HG02588 (cell line): ENCODE results near the gene ARID5A.

Experiments used
- ATAC-seq: cut with Tn5 transposase; IDR thresholded peaks from one replicate; pipeline ENCODE4 v1.9.1; 2021; ENCODE audit warnings: mild to moderate bottlenecking, moderate library complexity; ENCODE audit not compliant: unreplicated experiment

Gene ARID5A

DNA sequence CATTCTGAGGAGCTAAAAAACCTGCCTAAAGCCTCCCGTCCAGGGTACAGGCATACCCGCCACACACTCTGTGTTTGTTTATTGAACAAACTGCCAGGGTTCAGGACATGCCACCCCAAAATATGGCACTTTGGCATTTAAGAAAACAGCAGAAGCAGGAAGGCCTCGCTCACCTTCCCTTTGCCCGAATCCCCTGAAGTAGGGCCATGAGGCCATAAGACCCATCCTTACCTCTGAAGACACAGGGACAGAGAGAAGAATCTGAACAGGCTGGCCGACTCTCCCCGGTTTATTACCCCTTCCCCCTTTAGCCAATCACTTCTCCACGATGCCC lies 29.7 kb upstream of the ARID5A start:
- ATAC-seq, result no peak

DNA sequence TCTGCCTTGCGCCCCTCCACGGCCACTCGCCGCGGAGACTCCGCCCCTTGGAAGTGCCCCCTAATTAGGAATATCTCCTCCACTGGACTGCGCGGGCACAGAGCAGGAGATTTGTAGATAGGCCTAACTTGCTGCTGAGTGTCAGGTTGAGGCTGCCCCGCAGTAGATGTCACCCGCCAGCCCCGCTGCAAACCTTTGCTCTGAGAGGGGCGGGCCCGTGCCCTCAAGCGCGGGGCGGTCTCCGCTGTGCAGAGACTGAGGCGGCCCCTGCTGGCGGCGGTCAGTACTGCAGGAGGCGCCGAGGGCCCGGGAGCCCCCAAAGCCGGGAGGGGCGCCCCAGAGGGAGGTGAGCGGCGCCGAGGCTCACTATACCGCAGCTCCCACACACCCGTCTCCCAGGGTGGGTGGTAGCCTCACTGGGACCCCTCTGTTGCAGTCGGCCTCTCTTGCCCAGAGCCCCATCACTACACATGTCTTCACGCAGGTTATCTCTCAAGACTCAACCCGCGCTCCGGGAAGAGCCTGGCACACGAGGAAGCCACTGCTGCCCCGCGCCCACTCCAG lies 28.5 kb upstream of the ARID5A start:
- peak; percentile 43 for ATAC-seq

DNA sequence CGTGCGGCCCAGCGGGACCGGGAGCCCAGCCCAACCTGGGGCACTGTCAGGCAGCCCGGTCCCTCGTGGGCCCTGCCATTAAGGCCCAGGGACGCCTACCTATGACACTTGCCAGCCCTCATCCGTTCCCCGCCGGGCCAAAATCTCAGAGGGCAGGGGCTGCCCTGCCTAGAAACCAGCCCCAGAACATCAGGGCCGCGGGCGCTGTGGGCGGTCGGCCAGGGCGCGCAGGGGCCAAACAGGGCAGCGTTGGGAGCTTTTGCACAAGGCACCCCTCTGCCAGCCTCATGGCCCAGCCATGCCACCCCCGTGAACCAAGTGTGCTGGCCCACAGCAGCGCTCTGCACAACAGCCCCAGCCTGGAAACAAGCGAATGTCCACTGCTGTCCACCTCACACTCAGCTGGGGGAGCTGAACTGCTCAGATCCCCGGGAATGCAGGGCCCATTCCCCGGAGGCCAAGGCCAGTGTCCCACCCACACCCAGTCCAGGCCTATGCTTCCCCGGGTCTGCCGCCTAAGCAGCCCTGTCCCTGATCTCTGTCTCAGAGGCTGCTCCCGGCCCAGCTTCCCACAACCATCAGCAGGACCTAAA lies 27.9 kb upstream of the ARID5A start:
- no peak for ATAC-seq

DNA sequence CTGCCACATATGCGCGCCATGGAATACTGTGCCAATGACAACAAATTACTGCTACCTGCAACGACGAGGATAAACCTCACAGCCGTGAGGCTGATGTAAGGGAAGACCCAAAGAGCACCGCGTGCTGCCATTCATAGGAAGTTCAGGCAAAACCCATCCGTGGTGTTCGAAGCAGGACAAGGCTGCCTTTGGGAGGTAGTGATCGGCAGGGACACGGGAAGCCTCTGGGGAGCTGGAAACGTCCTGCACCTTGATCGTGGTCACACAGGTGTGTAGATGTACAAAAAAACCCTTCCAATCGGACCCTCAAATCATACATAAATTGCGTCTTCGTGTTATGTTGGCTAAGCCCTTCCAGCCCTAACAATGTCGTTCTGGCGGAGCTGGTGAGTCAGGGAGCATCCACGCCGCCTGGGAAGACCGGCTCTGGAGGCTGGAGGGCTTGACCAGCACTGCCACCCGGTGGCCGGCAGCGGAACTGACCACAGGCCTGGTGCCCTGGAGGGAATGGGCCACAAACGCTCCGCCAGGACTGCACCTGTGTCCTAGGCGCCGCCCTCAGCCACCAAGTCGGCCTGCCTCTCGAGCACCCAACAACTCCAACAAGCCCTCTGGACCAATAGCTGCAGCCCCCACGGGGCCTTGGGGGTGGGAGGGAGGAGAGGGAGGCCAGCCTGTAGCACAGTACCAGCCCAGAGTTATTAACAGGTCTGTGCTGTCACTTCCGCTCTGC lies 27.3 kb upstream of the ARID5A start:
- ATAC-seq, result no peak

DNA sequence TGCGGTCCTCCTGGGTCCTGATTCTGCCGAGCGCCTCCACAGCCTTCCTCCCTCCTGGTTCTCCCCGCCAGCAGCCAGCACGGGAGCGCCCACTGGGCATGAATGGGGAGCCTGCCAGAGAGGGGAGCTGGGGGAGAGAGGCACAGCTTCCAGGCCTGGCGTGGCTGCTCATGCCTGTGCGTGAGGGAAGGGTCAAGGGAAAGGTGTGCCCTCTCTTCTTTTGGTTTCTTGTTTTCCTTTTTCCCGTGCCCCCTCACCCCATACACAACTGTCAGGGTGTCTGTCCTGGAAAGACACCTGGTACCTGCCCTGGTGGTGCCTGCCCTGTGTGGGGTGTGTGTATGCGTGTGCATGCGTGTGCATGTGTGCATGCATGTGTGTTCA lies 26.7 kb upstream of the ARID5A start:
- no peak for ATAC-seq

DNA sequence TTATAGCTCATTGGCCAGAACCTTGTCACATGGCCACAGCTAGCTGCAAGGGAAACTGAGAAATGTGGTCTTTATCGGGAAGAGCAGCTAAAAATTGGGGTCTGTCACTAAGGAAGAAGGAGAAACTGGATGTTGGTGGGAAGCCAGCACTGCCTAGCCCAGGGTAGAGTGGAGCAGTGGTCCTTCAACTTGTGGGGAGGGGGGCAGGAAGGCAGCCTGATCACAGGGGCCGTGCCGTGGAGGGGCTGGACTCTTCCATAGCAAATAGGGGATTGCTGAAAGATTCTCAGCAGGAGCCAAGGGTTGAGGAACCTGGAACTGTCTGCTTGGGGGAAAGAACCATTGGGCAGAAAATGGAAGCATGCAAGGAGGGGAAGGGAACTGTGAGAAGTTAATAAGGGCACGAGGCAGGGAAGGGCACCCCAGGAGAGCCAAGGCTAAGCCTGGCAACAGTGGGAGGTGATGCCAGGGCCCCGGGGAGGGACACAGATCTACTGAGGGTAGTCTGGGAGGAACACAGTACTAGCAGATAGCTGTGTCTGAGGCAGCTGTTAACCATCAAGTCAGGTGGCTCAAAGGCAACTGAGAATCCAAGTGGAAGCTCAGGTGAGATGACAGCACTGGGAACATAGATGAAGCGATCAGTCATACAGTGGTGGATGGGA lies 25.5 kb upstream of the ARID5A start:
- ATAC-seq, result no peak

DNA sequence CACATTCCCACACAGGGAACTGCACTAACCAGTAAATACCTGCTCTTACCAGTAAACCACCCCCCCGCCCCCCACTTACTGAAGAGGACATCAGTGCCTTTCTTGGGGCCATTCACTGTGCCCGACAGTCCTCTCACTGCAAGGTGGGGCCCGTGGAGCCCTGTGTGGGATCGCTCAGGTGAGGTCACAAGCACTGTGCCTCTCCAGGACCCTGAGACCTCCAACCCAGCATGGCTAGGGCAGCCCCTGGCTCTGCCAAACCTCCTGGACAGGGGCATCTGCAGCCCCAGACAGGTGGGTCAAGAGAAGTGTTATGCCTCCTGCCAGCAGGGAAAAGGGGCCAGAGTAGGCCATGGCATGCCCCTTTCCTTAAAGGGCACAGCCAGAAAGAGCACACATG lies 24.7 kb upstream of the ARID5A start:
- no peak for ATAC-seq

DNA sequence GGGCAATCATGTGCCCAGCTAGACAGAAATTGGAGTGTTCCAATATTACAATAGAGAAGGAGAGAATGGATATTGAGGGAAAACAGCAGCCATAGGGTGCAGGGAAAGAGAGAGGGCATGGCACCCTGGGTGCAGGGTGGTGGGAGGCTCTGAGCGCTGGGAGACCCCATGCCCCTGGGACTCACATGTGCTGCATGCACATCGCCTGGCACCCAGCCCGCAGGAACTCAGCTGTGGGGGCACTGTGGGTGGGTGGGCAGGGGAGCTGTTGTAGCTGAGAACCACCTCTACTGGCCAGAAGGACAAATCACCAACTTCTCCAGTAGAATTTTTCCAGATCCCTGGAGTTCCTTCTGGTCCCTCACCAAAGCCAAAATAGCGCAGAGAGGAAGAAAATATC lies 24.2 kb upstream of the ARID5A start:
- ATAC-seq, result no peak

DNA sequence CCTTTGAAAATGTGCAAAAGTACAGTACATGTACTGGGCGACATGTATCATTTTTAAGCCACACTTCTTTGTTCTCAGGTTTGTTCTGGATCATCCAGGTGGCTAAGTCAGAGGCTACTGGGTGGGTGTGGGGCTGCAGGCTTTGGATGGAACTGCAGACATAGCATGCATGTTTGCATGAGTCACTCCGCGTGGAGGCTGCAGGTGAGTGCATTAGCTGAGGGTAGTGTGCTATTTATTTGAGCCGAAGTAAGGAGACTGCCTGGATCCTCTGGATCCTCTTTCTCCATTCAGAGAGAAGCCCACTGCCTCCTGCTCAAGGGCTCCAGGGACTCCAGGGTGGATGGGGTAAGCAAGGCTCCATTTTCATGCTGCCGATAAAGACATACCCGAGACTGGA lies 22.0 kb upstream of the ARID5A start:
- ATAC-seq, result no peak

DNA sequence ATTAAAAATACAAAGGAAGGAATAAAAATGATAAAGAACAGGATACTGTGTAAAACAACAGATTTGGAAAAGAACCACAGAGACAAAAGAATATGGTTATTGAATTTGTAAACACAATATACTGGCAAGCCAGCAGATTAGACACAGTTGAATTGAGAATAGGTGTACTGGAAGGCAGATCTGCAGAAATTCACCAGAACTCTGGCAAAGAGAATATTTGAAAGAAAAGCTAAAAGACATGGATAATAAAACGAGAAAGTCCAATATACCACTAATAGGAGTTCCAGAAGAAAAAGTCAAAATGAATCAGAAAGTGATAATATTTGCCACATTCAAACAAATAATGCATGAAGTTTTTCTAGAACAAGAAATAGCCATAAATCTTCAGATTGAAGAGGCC lies 19.5 kb upstream of the ARID5A start:
- ATAC-seq, result no peak

DNA sequence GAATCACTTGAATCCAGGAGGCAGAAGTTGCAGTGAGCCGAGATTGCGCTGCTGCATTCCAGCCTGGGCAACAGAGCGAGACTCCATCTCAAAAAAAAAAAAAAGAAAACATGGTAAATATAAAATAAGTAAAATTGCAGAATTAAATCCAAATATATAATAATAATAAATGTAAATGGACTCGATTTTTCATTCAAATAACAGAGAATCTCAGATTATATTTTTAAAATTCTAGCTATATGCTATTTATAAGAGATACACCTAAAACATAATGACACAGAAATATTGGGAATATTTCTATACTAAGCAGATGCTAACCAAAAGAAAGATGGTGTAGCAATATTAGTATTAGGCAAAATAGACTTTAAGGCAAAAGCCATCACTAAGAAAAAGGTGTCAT lies 16.3 kb upstream of the ARID5A start:
- ATAC-seq, result no peak

DNA sequence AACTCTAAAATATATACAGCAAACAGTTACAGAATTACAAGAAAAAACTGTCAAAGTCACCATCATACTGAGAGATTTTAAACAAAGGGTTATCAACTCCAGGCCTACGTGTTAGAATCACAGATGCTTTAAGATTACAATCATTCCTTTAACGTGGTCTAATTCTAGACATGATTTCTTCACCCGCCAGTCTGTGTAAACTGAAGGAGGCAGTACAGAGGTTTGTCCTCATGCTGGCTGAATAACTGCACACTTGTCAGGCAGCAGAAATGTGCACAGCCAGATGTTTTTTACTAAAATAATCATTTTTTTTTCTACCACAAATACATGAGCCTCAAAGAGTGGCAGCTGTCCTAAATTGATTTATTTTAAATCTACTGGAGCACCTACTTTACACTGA lies 15.9 kb upstream of the ARID5A start:
- no peak for ATAC-seq

DNA sequence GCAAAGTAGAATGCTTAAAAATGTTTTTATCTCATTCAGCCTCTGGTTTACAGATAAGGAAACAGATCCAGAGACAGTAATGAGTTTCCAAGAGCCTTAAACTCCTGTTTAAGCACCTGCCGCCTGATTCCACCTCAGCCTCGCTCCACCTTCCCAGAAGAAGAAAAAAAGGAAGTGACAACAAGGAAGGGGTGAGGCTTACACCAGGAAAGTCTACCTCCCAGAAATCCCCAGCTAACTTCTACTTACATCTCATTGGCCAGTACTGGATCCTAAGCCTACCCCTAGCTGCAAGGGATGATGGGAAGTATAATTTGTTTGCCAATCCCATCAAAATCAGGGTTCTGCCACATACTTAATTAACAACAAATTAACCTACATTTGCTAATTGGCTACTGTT lies 15.3 kb upstream of the ARID5A start:
- no peak for ATAC-seq

DNA sequence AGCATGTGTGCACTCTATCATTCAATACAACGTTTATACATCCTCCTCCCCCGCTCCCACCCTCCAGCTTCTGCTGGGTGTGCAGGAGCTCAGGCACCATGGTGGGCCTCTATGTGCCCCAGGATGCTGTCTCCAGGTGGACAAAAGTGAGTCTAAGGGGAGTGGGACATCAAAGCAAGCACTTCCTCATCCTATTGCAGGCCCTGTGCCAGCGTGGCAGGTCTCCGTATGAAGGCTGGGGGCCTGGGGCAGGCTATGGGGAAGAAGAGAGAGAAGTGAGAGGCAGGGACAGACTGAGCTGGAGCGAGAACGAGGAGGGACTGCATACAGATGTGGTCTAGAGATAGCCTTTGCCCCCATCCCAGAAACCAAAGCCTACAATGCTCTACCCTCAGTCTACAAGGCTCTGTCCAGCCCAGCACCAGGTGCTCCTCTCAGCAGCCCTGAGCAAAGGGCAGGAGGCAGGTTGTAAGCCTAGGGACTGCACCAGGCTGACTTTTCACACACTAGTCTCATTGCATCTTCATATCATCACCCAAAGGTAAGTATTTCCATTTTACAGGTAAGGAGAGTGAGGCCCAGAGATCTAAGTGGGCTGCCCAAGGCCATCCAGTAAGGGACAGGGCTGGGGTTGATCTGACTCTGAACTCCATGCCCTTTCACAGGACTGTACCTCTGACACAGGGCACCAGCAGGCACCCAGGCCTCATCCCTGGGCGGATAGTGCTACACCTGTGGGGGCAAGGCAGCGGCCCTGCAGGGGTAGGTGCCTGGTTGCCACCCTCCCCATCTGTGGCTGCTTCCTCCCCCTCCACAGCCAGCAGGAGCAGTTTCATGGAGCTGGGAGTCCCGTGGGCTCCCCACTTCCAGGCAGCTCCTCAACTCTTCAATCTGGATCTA lies 14.0 kb upstream of the ARID5A start:
- no peak for ATAC-seq

DNA sequence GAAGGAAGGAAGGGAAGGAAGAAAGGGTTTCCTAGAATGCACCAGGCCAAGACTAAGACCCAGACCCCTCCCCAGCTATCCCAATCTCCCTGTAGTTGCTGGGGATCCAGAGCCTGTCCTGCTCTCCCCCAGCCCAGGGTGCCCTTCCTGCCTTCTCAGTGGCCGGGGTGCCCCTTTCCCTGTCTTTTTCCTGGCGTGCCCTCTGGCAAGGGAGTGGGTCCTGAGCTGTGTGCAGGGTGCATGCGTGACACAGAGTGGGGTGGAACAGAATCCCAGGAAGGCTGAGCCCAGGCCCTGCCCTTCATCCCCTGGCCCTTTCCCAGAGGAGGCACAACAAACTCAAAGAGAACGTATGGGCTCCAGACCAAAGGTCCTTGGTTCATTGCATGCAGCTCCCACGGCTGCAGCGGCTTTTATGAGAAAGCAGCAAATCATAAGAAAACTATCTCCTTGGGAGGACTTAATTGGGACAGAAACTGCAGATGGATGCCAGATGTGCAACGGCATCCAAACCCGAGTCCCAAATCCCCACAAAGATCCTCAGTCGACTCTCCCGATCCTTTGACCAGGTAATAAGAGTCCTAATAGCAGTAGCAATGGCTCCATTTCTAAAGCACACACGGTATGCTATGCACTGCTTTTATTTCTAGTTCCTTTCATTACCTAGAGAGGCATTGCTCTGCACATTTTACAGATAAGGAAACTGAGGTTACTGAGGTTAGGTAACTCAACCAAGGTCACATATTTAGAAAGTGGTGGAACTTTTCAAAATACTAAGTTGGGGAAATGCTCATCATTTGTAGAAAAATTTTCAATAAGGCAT lies 12.7 kb upstream of the ARID5A start:
- no peak for ATAC-seq

DNA sequence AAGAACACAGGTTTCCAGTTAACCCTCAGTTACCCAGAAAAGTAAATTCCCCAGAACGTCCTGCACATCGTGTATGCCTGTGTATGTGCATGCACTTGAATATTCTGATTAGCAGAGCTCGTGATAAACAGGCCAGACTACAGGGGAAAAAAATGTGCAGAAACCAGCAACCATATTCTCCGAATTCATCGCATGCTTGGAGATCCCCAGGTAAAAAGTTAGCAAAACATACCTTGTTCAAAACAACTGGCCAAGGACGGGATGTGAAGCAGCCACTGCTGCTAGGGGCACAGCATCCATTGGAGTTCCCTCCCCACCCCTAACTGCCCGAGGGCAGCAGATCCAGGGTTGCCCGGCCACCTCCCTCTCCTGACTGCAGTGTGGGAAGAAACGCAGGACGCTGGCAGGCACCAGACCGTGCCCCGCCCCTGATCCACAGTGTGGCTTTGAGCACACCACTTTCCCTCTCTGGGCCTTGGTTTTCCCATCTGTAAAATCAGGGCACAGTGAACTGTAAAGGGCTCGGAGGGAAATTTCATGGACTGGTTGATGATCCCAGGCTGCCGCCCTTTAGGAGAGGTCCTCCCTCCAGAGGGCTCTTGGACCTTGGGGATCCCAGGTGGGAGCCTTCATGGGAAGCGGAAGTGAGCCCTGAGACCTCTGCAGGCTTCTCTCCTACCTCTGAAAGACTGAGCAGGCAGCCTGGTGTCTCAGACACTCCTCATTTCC lies 11.9 kb upstream of the ARID5A start:
- ATAC-seq, result no peak

DNA sequence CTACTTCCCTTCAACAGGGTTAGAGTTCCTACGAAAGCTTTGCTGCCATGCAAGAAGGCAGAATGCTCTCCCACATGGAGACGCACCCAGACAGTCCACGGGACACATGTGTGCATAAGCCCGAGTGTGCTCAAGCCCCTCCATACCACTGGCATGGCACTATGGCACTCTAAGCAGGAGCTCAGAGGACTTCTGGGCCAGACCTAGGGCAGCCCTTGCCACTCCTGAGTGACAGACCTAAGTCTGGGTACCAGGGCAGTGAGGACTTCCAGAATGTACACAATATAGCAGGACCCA lies 11.4 kb upstream of the ARID5A start:
- ATAC-seq, result no peak

DNA sequence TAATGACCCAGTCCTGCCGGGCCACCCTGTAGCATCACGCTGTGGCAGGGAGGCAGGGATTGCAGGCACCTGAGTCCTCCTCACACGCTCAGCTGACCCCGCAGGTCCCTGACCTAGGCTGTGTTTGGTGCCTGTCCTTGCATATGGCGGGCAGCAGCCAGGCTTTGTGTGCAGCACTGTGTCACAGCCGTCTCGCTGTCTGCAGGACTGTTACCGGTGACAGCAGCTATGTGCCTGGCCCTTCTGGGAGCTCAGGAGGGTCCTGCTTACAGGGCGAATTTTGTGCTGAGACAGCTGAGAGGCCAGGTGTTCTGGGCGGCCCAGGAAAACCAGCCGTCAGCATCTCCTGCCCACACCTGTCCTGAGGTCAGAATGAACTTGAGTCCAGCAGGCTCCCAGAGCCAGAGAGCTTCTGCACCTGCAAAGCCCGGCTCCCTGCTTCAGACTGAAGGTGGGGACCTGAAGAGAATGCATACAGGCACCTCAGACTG lies 10.4 kb upstream of the ARID5A start:
- ATAC-seq, result no peak

DNA sequence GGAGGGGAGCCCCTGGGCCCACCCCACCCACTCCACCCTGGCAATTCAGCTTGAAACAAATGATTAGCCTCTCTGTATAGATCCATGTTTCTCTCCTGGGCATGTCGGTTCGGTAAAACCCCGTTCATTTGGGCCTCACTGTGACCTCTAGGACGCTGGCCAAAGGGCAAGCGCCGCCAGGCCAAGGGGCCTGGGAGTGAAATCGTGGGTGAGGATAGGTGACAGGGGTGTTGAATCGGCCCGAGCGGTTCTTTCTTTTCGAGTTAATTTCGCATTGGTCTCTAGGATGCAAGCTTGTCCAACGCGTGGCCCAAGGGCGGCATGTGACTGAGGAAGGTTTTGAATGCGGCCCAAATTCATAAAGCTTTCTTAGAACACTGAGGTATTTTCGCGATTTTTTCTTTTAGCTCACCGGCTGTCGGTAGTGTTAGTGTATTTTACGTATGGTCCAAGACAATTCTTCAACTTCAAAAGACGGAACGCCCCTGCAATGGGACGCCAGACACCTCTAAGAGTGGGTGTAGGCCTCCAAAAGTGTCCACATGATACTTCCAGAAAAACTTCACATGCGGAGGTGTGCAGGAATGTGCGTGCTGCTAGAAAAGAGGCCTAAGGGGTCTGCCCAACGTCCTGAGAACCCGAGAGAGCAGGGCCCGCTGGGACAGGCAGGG lies 9.8 kb upstream of the ARID5A start:
- ATAC-seq, result no peak
